ENCODE data around the gene SLC25A2. TPM values are rescaled to one million over a fixed set of nuclear protein-coding genes. Genes with fewer than 3 reads are reported as not detected.

Gene SLC25A2
- total RNA-seq, 1 donor from 2014 or later, result 0.92 TPM

- H3K4me1 Mint-ChIP-seq (ENCODE audit: unreplicated experiment), result no peaks in the 10 kb centered on the region
- no peak overlapping the region for H3K27ac Mint-ChIP-seq
- DNase-seq (ENCODE audit: extremely low spot score, unreplicated experiment), result no peak
- peaks cover 10% of the 10 kb centered on the region for H3K9me3 Mint-ChIP-seq
- TF ChIP-seq CTCF (conservative IDR thresholded peaks at IDR 0.05), result no peak
- H3K4me3 Mint-ChIP-seq, result no peak overlapping the region
- H3K36me3 Mint-ChIP-seq, result peaks cover 5% of the 10 kb centered on the region
- no peaks in the 10 kb centered on the region for H3K27me3 Mint-ChIP-seq
Measured at GRCh38 chr5:141328231-141328630, 24.4 kb upstream of the SLC25A2 start.

DNA sequence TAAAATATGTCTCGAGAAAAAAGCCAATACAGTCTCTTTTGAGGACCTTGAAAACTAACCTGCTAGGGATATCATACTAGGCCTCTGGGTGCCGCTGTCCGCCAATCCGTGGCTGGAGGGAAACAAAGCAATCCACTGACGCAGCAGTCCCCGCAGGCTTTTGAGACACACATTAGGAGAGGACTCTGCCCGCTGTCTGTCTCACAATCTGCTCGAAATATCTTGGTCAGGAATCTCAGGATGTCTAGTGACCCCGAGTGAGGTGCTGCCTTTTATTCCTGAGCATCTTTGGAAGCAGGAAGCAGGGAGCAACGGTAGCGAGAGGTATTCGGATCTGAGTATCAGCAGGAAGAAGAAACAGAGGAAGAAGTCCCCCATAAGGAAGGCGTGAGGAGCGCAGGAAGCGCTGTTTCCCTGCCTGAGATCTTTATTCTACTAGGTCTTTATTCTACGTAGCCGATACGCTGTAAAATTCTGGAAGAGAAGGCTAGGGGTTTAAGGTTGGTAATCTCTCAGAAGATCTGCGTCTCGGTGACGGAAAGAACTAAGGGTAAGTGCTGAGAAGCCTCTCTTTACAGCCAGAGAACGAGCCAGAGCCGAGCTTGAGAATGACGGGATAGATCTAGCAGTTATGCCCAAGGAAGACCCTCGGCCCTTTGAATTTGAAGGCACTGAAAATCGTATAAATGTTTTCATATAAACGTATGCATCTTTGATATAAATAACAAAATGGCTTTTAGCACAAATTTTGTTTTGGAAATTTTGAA lies 22.4 kb upstream of the SLC25A2 start:
- Mint-ChIP-seq H3K4me3 (peak overlapping the region; percentile 87), H3K27ac (peak overlapping the region; percentile 77), H3K4me1 (ENCODE audit: unreplicated experiment) (no peaks in the 10 kb centered on the region), H3K36me3 (peaks cover 5% of the 10 kb centered on the region), H3K27me3 (no peaks in the 10 kb centered on the region), H3K9me3 (peaks cover 14% of the 10 kb centered on the region)
- no peak for DNase-seq (ENCODE audit: extremely low spot score, unreplicated experiment)
- TF ChIP-seq CTCF (conservative IDR thresholded peaks at IDR 0.05), result peak; percentile 63

GRCh38 chr5:141322261-141322660 lies 18.4 kb upstream of the SLC25A2 start:
- no peak for DNase-seq (ENCODE audit: extremely low spot score, unreplicated experiment)
- Mint-ChIP-seq H3K9me3 (peaks cover 35% of the 10 kb centered on the region), H3K4me3 (peak overlapping the region; percentile 60), H3K27ac (peak overlapping the region; percentile 18), H3K27me3 (peaks cover 5% of the 10 kb centered on the region), H3K36me3 (peaks cover 37% of the 10 kb centered on the region), H3K4me1 (ENCODE audit: unreplicated experiment) (peaks cover 12% of the 10 kb centered on the region)
- TF ChIP-seq CTCF (conservative IDR thresholded peaks at IDR 0.05), result no peak

DNA sequence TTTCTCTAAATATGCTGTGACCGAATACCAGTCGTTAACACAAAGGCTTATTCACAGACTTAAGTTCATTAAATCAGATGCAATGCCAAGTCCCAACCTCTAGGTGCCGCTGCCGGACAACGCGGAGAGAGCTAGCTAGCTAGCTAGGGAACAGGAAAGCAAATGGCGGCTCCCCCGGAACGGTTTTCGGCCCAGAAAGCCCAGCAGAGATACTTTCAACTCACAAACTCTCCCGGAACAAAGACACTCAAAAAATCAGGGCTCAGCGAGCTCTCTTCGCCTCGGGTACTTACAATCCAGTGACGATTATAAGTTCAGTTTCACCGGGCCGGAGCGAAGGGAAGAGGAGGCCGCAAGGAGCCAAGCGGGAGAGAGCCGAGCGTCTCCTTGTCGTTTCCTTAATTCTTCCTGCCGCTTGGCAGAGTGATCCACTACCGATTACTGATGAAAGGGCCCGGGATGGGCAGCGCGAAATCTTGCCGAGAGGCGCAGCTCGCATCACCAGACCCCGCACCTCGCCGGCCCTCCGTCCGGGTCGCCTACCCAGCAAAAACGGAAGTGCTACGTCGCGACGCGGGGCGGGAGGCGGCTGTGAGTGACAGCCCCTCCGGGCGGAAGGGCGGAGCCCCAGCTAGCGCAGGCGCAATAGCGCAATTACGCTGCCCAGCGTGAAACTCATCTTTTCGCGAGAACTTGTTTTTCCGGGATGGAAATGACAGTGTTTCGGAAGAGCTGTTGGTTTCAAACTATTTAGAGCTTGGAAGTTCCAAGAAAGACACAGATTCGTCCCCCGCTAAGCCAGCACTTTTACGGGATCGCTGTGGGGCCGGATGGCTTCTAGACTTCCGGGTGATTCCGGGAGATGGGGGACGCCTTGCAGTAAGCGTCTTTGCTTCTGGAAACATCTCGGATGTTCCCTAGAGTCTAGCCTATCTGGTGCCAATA lies 16.6 kb upstream of the SLC25A2 start, which contains the start of gene TAF7:
TAF7 (minus strand) TSS at position 560 of the 945 bp plus-strand sequence. CDS start 740 bp downstream, outside the sequence.
- Mint-ChIP-seq H3K27me3 (peaks cover 5% of the 10 kb centered on the region), H3K9me3 (peaks cover 32% of the 10 kb centered on the region), H3K27ac (peak within 1 kb of the TSS; percentile 100), H3K4me3 (peak within 1 kb of the TSS; percentile 99), H3K36me3 (peaks cover 40% of the 10 kb centered on the region), H3K4me1 (ENCODE audit: unreplicated experiment) (peaks cover 12% of the 10 kb centered on the region)
- TF ChIP-seq CTCF (conservative IDR thresholded peaks at IDR 0.05), result peak; percentile 93
- DNase-seq (ENCODE audit: extremely low spot score, unreplicated experiment), result peak; percentile 93

GRCh38 chr5:141319699-141320098 lies 15.8 kb upstream of the SLC25A2 start:
- TF ChIP-seq CTCF (conservative IDR thresholded peaks at IDR 0.05), result no peak
- H3K27ac Mint-ChIP-seq, result peak overlapping the region; percentile 100
- H3K36me3 Mint-ChIP-seq, result peaks cover 48% of the 10 kb centered on the region
- DNase-seq (ENCODE audit: extremely low spot score, unreplicated experiment), result no peak
- H3K27me3 Mint-ChIP-seq, result peaks cover 5% of the 10 kb centered on the region
- peak overlapping the region; percentile 99 for H3K4me3 Mint-ChIP-seq
- H3K9me3 Mint-ChIP-seq, result peaks cover 40% of the 10 kb centered on the region
- peaks cover 12% of the 10 kb centered on the region for H3K4me1 Mint-ChIP-seq (ENCODE audit: unreplicated experiment)
